BLaER1 (cell line): Measurements from ENCODE around the gene NGF.

Source experiments
- H3K27ac ChIP-seq: shearing (Covaris generic); formaldehyde crosslinking; 2 replicates; pipeline ENCODE4 v1.8.1; 2022
- H3K27me3 ChIP-seq: shearing (Covaris generic); formaldehyde crosslinking; 2 replicates; pipeline ENCODE4 v1.8.1; 2022
- H3K36me3 ChIP-seq: shearing (Covaris generic); formaldehyde crosslinking; 2 replicates; pipeline ENCODE4 v1.8.1; 2022
- H3K4me1 ChIP-seq: shearing (Covaris generic); formaldehyde crosslinking; 2 replicates; pipeline ENCODE4 v1.8.1; 2022
- H3K4me2 ChIP-seq: shearing (Covaris generic); formaldehyde crosslinking; 2 replicates; pipeline ENCODE4 v1.8.1; 2022
- H3K4me3 ChIP-seq: shearing (Covaris generic); formaldehyde crosslinking; 2 replicates; pipeline ENCODE4 v1.8.1; 2022
- H3K9ac ChIP-seq: shearing (Covaris generic); formaldehyde crosslinking; 2 replicates; pipeline ENCODE4 v1.8.1; 2022
- H3K9me3 ChIP-seq: shearing (Covaris generic); formaldehyde crosslinking; 2 replicates; pipeline ENCODE4 v1.8.1; 2022
- H4K20me1 ChIP-seq: shearing (Covaris generic); formaldehyde crosslinking; 2 replicates; pipeline ENCODE4 v1.8.1; 2022
- Cebpa-rat ChIP-seq: shearing (Covaris generic); IDR thresholded peaks from 2 replicates; pipeline ENCODE4 v1.8.1; 2022

Gene NGF

DNA sequence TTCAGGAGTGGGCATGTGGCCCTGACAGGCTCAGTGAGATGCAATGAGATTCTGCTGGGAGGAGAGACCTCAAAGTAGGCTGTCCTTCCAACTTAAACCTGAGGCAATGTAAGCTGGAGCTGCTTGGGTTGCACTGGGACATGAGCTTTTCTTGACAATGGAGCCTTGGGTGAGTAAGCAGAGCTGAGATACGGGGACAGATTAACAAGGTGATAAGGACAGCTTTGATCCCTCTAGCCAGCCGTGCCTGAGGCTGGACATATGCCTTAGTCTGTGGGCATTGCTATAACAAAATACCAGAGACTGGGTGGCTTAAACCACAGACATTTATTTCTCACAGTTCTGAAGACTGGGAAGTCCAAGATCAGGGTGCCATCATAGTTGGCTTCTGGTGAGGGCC lies 18.3 kb upstream of the NGF start:
- Histone ChIP-seq H3K9me3 (peaks cover 18% of the 10 kb centered on the region), H3K27ac (no peak overlapping the region), H3K9ac (no peak overlapping the region), H3K27me3 (no peaks in the 10 kb centered on the region), H3K4me2 (no peak overlapping the region), H4K20me1 (no peaks in the 10 kb centered on the region), H3K4me3 (no peak overlapping the region), H3K36me3 (no peaks in the 10 kb centered on the region), H3K4me1 (peaks cover 8% of the 10 kb centered on the region)
- no peak for TF ChIP-seq Cebpa-rat

DNA sequence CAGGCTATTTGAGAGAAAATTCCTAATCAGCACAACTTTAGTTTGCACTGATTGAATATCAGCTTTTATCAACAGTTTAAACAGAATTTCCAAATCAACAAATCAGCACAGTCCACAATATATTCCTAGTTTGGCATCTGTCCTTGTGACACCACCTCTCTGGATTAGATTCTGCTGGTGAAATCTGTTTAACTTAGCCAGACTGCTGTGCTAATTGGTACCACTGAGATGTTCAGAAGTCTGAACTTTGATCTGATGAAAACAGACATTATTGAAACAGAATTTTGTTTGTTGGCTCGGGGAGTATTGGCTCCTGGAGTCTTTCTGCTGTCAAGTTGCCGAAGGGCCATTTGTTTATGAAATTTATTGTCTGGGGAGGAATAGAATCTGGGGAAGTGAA lies 17.0 kb upstream of the NGF start:
- no peak for TF ChIP-seq Cebpa-rat
- no peak overlapping the region for H3K4me2 ChIP-seq

DNA sequence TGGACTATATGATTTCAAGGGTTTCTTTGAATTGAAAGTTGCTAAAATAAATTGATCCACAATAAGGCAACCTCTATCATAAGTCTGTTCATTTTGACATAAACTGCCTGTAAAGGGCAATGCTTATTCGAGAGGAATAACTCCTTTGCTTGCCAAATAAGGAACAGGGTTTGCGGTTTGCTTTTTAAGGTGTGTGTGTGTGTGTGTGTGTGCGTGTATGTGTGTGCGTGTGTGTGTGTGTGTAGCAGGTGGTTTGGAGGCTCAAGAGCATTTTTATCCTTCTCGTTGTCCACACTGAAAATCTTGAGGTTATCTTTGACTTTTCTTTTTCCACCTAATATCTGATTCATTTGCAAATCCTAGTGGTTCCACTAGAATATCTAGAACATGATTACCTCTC lies 13.1 kb upstream of the NGF start:
- peaks cover 19% of the 10 kb centered on the region for H3K4me1 ChIP-seq
- no peaks in the 10 kb centered on the region for H3K27me3 ChIP-seq
- H3K9ac ChIP-seq = no peak overlapping the region
- no peak overlapping the region for H3K4me2 ChIP-seq
- H3K27ac ChIP-seq = no peak overlapping the region
- no peaks in the 10 kb centered on the region for H3K36me3 ChIP-seq
- H4K20me1 ChIP-seq = no peaks in the 10 kb centered on the region
- no peak overlapping the region for H3K4me3 ChIP-seq
- no peak for TF ChIP-seq Cebpa-rat
- no peaks in the 10 kb centered on the region for H3K9me3 ChIP-seq

More for the DNA sequence above, 17.0 kb upstream of the NGF start:
- Histone ChIP-seq H3K9me3 (peaks cover 6% of the 10 kb centered on the region), H3K36me3 (no peaks in the 10 kb centered on the region), H3K9ac (no peak overlapping the region), H3K4me3 (no peak overlapping the region), H4K20me1 (no peaks in the 10 kb centered on the region), H3K27me3 (no peaks in the 10 kb centered on the region), H3K4me1 (peaks cover 9% of the 10 kb centered on the region), H3K27ac (no peak overlapping the region)

DNA sequence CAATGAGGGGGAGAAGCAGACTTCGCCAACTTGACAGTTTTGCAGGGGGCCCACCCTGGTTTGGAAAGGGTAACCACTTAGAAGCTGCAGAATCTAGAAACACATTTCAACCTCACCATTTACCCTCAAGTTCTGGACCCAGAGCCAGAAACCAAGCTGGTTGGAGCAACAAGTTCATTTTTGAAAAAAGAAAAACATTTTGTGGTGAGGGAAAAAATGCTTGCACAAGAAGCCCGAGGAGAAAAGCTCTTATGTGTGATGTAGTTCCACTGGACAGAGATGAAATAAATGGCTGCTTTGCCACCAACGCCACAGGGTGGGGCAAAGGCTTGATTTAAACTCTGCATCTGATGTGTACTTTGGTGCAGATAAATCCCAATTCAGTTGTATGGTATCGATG lies 10.6 kb upstream of the NGF start:
- Histone ChIP-seq H3K9me3 (no peaks in the 10 kb centered on the region), H3K36me3 (no peaks in the 10 kb centered on the region), H3K4me2 (no peak overlapping the region), H3K27me3 (no peaks in the 10 kb centered on the region), H3K27ac (no peak overlapping the region), H4K20me1 (no peaks in the 10 kb centered on the region), H3K4me3 (no peak overlapping the region), H3K9ac (no peak overlapping the region), H3K4me1 (peaks cover 29% of the 10 kb centered on the region)
- no peak for TF ChIP-seq Cebpa-rat

DNA sequence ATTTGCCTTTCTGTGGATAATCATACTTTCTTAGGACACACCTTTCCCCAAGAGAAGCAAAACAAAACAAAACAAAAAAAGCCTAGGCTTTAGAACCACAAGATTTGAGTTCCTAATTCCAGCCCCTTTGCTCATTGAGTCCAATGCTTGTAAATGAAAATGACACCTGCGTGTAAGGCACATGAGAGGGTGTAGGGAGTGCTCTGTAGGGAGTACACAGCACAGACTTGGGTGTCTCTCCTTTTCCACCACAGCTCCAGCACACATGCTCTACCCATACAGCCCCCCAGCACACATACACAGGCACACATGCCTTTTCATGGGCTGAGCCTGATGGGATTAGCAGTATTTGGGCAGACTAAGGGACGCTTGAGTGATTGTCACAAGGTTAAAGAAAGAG lies 9.2 kb upstream of the NGF start:
- Histone ChIP-seq H3K36me3 (no peaks in the 10 kb centered on the region), H3K9me3 (no peaks in the 10 kb centered on the region), H3K9ac (no peak overlapping the region), H3K4me3 (no peak overlapping the region), H3K27ac (no peak overlapping the region), H3K27me3 (no peaks in the 10 kb centered on the region), H3K4me1 (peaks cover 42% of the 10 kb centered on the region), H4K20me1 (no peaks in the 10 kb centered on the region), H3K4me2 (no peak overlapping the region)
- TF ChIP-seq Cebpa-rat = no peak

DNA sequence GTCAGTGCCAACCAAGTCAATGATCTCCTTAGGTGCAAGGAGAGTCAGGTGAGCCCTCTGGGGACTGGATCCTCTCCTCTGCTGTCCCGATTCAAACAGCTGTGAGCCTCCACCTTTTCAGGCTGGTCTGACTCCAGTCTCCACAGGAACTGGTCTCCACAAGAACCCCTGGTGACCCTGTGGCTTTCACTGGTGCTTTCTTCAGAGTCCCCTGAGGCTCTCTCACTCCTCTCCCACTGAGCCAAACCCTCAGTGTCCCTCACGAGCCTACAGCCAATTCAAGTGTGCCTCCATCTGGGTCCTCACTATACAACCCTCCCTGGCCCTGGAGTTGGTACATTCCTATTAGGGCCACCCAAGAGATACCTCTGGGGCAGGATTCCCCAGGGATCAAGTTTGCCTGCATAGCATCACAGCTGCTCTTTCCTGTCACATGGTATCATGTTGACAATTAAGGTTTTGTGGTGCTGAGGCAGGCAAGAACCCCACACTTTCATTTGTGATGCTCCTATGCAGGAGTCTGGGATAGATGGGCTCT lies 5.2 kb upstream of the NGF start:
- peaks cover 52% of the 10 kb centered on the region for H3K4me1 ChIP-seq
- H3K9ac ChIP-seq = 0 out of 2 replicates have a peak overlapping the region, but pooled peaks have one; percentile 6
- H3K27me3 ChIP-seq = no peaks in the 10 kb centered on the region
- H3K4me2 ChIP-seq = peak overlapping the region; percentile 56
- H3K9me3 ChIP-seq = 0 out of 2 replicates have a peak, but pooled peaks cover 4% of the 10 kb centered on the region
- TF ChIP-seq Cebpa-rat = no peak
- no peaks in the 10 kb centered on the region for H3K36me3 ChIP-seq
- H4K20me1 ChIP-seq = no peaks in the 10 kb centered on the region
- no peak overlapping the region for H3K4me3 ChIP-seq
- 0 out of 2 replicates have a peak overlapping the region, but pooled peaks have one; percentile 39 for H3K27ac ChIP-seq

DNA sequence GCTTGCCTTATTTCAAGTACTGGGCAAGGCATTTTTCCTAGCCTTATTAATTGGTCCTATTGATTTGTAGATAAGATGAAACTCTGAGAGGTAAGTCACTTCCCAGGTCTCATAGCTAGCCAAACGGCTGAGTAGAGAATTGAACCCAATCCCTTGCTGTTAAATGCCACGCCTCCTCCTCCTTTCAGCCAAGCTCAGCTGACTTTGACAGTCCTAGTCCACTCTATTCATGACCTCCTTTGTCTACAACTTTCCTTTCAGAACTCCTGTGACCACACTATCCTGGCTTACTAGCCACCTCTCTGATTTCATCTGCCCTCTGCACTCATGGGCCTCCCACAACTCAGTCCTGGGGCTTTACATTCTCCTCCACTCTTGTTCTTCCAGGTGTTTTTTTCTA lies 3.9 kb upstream of the NGF start:
- no peaks in the 10 kb centered on the region for H3K36me3 ChIP-seq
- H3K27ac ChIP-seq = peak overlapping the region; percentile 41; the same call in 1 of the 2 replicates
- no peaks in the 10 kb centered on the region for H3K27me3 ChIP-seq
- no peak overlapping the region for H3K9ac ChIP-seq
- no peak for TF ChIP-seq Cebpa-rat
- H4K20me1 ChIP-seq = no peaks in the 10 kb centered on the region
- H3K4me1 ChIP-seq = peaks cover 44% of the 10 kb centered on the region
- H3K9me3 ChIP-seq = peaks cover 14% of the 10 kb centered on the region
- peak overlapping the region; percentile 56 for H3K4me2 ChIP-seq
- H3K4me3 ChIP-seq = no peak overlapping the region

DNA sequence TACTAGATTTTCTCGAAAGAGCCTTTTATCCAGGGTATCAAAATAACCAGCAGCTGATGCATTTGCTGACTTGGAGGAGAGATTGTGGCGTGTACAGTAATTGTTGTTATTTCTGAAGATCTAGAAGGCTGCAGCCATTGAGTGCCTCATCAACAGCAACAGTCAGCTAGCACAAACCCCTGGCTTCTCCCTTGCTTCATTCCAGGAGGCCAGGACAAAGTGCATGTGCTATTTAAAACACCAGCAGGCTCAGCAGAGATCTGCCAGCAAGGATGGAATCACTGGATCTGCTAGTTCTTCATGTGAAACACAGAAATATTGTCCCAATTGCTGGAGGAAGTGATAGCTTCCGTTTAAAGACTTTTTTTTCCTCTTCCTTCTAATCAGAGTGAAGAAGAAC lies 2.8 kb upstream of the NGF start:
- H3K9ac ChIP-seq = no peak overlapping the region
- no peak for TF ChIP-seq Cebpa-rat
- peak overlapping the region; percentile 24 for H3K27ac ChIP-seq
- peak overlapping the region; percentile 56 for H3K4me2 ChIP-seq
- peaks cover 42% of the 10 kb centered on the region for H3K4me1 ChIP-seq
- H3K9me3 ChIP-seq = peaks cover 14% of the 10 kb centered on the region
- no peaks in the 10 kb centered on the region for H3K36me3 ChIP-seq
- H3K27me3 ChIP-seq = no peaks in the 10 kb centered on the region
- H3K4me3 ChIP-seq = no peak overlapping the region
- no peaks in the 10 kb centered on the region for H4K20me1 ChIP-seq

DNA sequence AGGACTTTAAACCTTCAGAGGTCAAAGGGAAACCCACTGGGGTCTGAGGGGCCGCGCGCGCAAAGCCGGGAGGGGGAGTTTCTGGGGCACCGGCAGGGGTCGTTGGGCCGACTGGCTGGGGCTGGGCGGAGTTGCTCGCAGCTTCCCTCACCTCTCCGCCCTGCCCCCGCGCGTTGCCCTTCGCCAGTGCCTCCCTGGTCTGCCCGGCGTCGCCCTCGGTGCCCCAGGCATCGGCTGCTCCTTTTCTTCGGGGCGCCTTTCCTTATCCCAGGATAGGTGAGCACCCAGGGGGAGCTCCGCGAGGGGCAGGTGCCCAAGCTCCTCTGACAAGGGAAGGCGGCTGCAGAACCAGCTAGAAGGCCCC lies 390 bp upstream of the NGF start:
- no peak overlapping the region for H3K4me2 ChIP-seq

DNA sequence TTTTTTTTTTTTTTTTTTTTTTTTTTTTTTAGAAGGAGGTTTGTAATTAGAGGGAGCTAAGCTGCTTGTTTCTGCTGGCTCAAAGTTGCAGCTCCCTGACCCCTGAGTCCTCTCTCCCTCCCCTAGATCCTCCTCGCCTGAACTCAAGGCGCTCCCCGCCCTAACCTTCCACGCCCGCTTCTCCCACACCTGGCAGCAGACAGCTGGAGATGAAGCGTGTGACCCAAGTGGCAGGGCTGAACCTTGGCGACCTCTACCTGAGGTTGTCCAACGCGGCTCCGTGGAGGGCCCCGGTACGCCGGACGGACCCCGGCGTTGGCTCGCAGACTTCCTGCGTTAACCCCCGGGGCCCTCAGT lies 795 bp downstream of the NGF start:
- H3K9me3 ChIP-seq = peaks cover 14% of the 10 kb centered on the region
- H3K4me3 ChIP-seq = no peak overlapping the region
- H3K27me3 ChIP-seq = no peaks in the 10 kb centered on the region
- H3K36me3 ChIP-seq = no peaks in the 10 kb centered on the region
- H3K4me2 ChIP-seq = no peak overlapping the region
- no peaks in the 10 kb centered on the region for H4K20me1 ChIP-seq
- TF ChIP-seq Cebpa-rat = no peak
- H3K27ac ChIP-seq = no peak overlapping the region
- peaks cover 19% of the 10 kb centered on the region for H3K4me1 ChIP-seq
- H3K9ac ChIP-seq = no peak overlapping the region

More for the DNA sequence above, 390 bp upstream of the NGF start:
- H3K9me3 ChIP-seq = peaks cover 14% of the 10 kb centered on the region
- no peak overlapping the region for H3K27ac ChIP-seq
- H3K36me3 ChIP-seq = no peaks in the 10 kb centered on the region
- TF ChIP-seq Cebpa-rat = no peak
- H3K27me3 ChIP-seq = no peaks in the 10 kb centered on the region
- peaks cover 31% of the 10 kb centered on the region for H3K4me1 ChIP-seq
- no peak overlapping the region for H3K9ac ChIP-seq
- no peaks in the 10 kb centered on the region for H4K20me1 ChIP-seq
- no peak overlapping the region for H3K4me3 ChIP-seq

DNA sequence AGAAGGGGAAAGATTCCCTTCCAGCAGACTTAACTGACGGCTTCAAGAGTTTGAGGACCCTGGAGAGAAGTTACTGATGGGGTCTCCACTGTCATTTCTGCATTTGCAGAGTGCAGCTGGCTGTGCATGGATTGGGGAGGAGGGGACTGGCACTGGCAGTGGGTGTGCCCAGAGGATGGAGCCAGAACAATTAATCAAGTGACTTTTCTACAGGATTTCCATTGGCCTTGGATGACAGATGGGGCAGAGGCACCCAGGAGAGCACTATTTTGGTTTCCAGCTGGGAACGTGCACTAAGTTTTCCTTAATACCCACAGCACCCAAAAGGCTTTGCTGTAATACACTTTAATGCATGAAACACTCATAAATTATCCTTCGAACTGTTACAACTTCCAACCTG lies 1.3 kb downstream of the NGF start:
- Histone ChIP-seq H3K36me3 (no peaks in the 10 kb centered on the region), H4K20me1 (no peaks in the 10 kb centered on the region), H3K27ac (no peak overlapping the region), H3K4me3 (no peak overlapping the region), H3K4me1 (peaks cover 14% of the 10 kb centered on the region), H3K27me3 (no peaks in the 10 kb centered on the region), H3K4me2 (no peak overlapping the region), H3K9me3 (peaks cover 14% of the 10 kb centered on the region), H3K9ac (no peak overlapping the region)
- TF ChIP-seq Cebpa-rat = no peak
